Erythroblast (primary cell): ENCODE data around the gene RGS16.

ENCODE experiments used
- DNase-seq, 2 experiments: peaks; one replicate each; lab custom pipeline; 2025; lab: John Stamatoyannopoulos, UW
- GATA1 ChIP-seq: IDR thresholded peaks from 2 replicates; pipeline ENCODE4 v1.6.1; 2011; ENCODE audit warnings: low read depth, mild to moderate bottlenecking, control low read depth, low read length, moderate library complexity
- POLR2A ChIP-seq: IDR thresholded peaks from 2 replicates; pipeline ENCODE4 v1.6.1; 2011; ENCODE audit warnings: mild to moderate bottlenecking, low read length

RGS16 gene

GRCh38 chr1:182604175-182605164, at the start of gene RGS16:
TSS of gene RGS16 (minus strand) at chr1:182604389. CDS start at chr1:182604259, 130 bp downstream.
- TF ChIP-seq POLR2A (peak; percentile 90), GATA1 (no peak)
- DNase-seq = peak; percentile 92 to 94

DNA sequence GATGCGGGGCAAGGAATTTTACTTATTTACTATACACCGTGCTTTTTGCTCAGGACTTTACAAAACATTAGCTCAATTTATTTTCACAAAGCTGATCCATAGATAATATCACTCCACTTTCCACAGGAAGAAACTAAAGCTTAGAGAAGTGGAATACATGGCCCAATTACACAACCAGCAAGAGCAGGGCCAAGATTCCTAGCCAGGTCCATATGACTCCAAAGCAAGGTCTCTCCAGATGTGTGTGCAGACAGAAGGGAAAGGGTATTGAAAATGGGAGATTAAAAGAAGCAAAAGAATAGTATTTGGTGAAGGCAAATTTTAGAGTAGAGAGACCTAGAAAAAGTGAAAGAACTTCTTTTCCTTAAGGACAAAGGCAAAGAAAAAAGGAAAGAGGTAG, 49.8 kb upstream of the RGS16 start:
- TF ChIP-seq POLR2A (no peak), GATA1 (no peak)
- DNase-seq = no peak

DNA sequence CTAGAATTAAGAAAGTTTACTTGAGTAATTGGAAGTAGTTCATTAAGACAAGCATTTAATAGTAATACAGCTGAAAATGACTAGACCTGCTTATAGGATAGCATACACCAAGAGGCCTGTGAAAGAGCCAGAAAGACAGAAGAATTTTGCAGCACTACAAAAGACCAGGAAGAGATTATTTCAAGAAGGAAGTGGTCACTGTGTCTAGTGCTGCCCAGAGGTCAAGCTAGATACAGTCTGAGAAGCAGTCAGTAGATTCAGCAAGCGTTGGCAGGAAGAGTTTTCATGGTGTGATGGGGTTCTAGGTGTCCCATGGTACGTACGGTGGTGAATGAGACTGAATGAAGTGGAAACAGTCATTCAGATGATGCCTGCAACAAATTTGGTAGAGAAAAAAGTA, 48.7 kb upstream of the RGS16 start:
- DNase-seq = no peak
- no peak for TF ChIP-seq POLR2A
- TF ChIP-seq GATA1 = no peak

DNA sequence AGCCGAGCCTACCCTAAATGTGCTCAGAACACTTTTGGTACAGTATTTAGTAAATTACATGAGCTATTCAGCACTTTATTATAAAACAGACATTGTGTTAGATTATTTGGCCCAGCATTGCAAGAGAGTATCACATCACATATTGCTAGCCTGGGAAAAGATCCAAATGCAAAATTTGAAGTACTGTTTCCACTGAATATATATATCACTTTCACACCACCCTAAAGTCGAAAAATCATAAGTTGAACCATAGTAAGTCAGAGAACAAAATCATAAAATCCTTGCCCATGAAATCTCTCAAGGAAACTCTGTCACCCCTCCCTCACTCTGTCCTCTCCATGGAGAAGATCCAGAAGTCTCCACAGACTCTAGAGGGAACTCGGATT, 47.1 kb upstream of the RGS16 start:
- no peak for TF ChIP-seq GATA1
- TF ChIP-seq POLR2A = no peak
- no peak for DNase-seq

DNA sequence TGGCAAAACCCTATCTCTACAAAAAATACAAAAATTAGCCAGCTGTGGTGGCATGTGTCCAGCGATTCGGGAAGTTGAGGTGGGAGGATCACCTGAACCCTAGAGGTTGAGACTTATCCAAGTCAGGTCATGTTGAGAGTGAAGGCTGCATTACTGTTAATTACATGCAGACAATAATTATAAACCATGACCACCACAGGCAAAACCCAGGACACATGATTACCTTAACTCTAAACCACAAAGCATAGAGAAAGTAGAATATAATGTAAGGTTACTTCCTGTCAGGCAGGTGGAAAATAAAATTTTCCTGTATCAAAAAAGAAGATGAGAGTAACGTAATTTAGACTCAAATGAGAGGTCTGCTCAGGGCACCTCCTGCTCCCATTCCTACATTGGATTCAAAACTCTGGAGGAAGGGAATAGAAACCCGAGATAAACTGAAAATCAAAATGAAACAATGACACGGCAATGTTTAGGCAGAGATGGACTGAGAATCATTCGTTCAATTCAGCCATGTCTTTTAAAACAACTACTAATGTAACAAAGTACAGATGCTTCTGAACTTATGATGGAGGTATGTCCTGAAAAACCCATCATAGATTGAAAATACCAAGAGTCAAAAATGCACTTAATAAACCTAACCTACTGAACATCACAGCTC, 46.6 kb upstream of the RGS16 start:
- TF ChIP-seq POLR2A (no peak), GATA1 (no peak)
- no peak for DNase-seq

- TF ChIP-seq GATA1 = no peak
- TF ChIP-seq POLR2A = no peak
- DNase-seq = no peak
Observed at GRCh38 chr1:182649041-182649440, 44.9 kb upstream of the RGS16 start.

DNA sequence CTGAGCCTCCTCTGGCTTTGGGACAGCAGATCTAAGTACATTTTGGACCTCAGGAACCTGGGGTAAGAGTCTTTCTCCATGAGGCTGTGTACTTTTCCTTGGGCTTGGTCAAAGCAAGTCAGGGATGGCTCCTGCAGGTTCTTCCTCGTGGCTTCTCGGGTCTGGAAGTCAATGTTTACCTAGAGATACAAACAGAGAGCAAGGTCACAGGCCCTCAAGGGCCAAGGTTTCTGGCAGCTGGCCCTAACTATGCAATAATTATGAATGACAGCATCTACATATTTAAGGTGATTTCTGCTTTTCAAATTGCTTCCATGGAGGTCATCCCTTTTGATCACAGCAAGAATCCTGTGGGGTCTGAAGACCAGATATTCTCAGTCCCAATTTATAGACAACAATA, 42.5 kb upstream of the RGS16 start:
- TF ChIP-seq GATA1 (no peak), POLR2A (no peak)
- DNase-seq = no peak

DNA sequence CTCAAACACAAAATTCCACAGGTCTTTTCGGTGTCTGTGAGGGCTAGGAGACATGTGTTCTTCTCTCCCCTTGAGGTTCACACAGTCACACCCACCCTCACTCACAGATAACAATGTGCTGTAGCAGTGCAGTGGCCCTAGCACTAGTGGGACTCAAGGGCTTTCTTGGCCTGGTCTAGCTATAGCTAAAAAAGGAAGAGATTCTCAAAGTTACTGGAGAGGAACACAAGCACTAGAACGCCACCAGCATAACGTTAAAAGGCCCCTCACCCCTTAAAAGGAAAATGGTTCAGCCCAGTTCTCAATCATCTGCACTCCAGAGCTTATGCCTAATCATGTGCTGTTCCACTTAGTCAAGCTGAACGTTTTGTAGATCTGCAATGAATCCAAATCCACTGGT, 40.7 kb upstream of the RGS16 start:
- peak in 1 of 2 experiments; percentile 13 for DNase-seq
- no peak for TF ChIP-seq POLR2A
- no peak for TF ChIP-seq GATA1

GRCh38 chr1:182643699-182644098, 39.5 kb upstream of the RGS16 start:
- TF ChIP-seq GATA1 (no peak), POLR2A (no peak)
- DNase-seq = peak in 1 of 2 experiments; percentile 11

DNA sequence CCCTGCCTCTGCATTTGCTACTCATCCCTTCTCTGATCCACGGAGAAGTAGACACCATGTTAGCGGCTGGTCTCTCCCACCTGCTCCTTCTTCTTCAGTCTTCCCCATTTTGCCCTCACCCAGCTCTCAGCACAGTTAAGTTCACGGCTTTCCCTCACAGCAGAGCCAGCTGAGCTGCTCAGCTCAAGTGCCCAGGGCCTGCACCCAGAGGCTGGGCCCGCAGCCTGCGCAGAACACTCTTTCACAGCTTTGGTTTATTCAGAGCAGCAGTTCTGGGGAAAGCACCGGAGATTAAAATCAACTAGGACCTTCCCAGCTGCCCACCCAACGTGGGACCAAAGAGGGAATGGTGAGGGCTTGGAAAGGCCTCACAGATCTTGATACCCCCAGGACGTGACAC, 38.3 kb upstream of the RGS16 start:
- TF ChIP-seq POLR2A (no peak), GATA1 (no peak)
- no peak for DNase-seq

GRCh38 chr1:182641561-182641960, 37.4 kb upstream of the RGS16 start:
- no peak for DNase-seq
- no peak for TF ChIP-seq POLR2A
- no peak for TF ChIP-seq GATA1

DNA sequence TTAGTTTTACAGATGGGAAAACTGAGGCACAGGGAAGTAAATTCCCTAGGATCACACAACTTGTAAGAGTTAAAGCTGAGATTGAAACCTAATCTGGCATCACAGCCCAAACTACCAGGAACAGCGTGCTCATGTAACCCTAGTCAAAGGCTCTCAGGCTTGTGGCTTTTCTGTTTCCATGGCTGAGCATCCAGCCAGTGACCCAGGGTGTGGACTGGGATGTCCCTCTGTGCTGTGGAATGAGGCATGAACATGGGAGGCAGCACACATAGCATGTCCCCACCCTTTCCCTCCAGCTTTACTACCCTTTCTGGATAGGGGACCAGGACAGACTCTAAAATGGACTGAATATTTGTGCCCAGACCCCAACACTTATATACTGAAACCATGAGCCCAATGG, 35.1 kb upstream of the RGS16 start:
- TF ChIP-seq POLR2A (no peak), GATA1 (no peak)

GRCh38 chr1:182637769-182638168, 33.6 kb upstream of the RGS16 start:
- TF ChIP-seq GATA1 (no peak), POLR2A (no peak)
- no peak for DNase-seq

More for the DNA sequence above, 35.1 kb upstream of the RGS16 start:
- no peak for DNase-seq

- TF ChIP-seq POLR2A (no peak), GATA1 (no peak)
- no peak for DNase-seq
Observed at GRCh38 chr1:182635871-182636270, 31.7 kb upstream of the RGS16 start.
